ENCODE results near the gene ETS1.
"Not testable (repeated sequence)": the region's sequence is repeated elsewhere in the genome, so short reads cannot be mapped to it uniquely, and the experiment has no call there.

The ETS1 gene

GRCh38 chr11:128467610-128468041 lies 119.7 kb downstream of the ETS1 start:
- peak in 3 of 58 donors; percentile 11 to 37 (median 15) for DNase-seq

- DNase-seq: no peak
Measured at GRCh38 chr11:128467041-128467440, 120.3 kb downstream of the ETS1 start.

- DNase-seq: no peak
Measured at GRCh38 chr11:128465946-128466705, 121.2 kb downstream of the ETS1 start.

GRCh38 chr11:128465531-128465930 lies 121.8 kb downstream of the ETS1 start:
- DNase-seq: no peak

GRCh38 chr11:128464878-128465450 lies 122.4 kb downstream of the ETS1 start:
- no peak for DNase-seq

- DNase-seq: no peak
Measured at GRCh38 chr11:128463979-128464378, 123.4 kb downstream of the ETS1 start.

- DNase-seq: no peak
Measured at GRCh38 chr11:128463371-128463829, 124.0 kb downstream of the ETS1 start.

GRCh38 chr11:128462922-128463321 lies 124.4 kb downstream of the ETS1 start:
- no peak for DNase-seq

GRCh38 chr11:128462189-128462588 lies 125.2 kb downstream of the ETS1 start:
- no peak for DNase-seq

- no peak for DNase-seq
Measured at GRCh38 chr11:128458321-128458720, 129.0 kb downstream of the ETS1 start.

GRCh38 chr11:128457874-128458273 lies 129.5 kb downstream of the ETS1 start:
- no peak for DNase-seq

- no peak for DNase-seq
Measured at GRCh38 chr11:128456566-128457268, 130.6 kb downstream of the ETS1 start.

- DNase-seq: no peak
Measured at GRCh38 chr11:128455766-128456165, 131.6 kb downstream of the ETS1 start.

- peak in 36 of 58 donors; percentile 4 to 82 (median 34) for DNase-seq
Measured at GRCh38 chr11:128453444-128454336, 133.7 kb downstream of the ETS1 start.

- peak in 53 of 58 donors; percentile 10 to 91 (median 62) for DNase-seq
Measured at GRCh38 chr11:128451652-128452470, 135.5 kb downstream of the ETS1 start.

- peak in 6 of 58 donors; percentile 21 to 60 (median 28) for DNase-seq
Measured at GRCh38 chr11:128450882-128451651, 136.3 kb downstream of the ETS1 start.

- DNase-seq: not testable (repeated sequence)
Measured at GRCh38 chr11:128450425-128450824, 136.9 kb downstream of the ETS1 start.

- DNase-seq: no peak
Measured at GRCh38 chr11:128448981-128449713, 138.2 kb downstream of the ETS1 start.
